NCI-H2107 treated with DMSO at 0.1 percent for 48 hours (cell line): ENCODE measurements around the gene MBD3L2.
"Not testable (repeated sequence)": the region's sequence is repeated elsewhere in the genome, so short reads cannot be mapped to it uniquely, and the experiment has no call there.

ENCODE experiments used
- DNase-seq: peaks from one replicate; lab custom pipeline; 2025; ENCODE audit not compliant: unreplicated experiment; lab: John Stamatoyannopoulos, UW

MBD3L2 gene

DNA sequence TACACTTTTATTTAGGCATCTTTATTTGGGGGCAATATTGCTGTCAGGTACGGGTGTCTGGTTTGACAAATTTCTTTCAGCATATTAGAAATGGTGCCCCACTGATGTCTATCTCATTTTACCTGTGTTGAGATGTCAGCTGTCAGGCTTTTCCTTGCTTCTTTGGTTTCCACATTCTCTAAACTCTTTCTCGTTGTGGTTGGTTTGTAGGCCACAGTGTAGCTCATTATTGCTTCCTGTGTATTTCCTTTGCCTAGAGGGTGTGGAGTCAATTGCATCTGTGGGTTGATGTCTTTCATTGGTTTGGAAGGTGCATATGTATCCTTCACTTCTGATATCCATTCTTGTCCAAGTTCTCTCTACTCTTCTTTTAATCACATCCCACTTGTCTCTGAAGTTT lies 10.9 kb downstream of the MBD3L2 start:
- not testable (repeated sequence) for DNase-seq

- DNase-seq = no peak
Observed at GRCh38 chr19:7063339-7063738, 14.2 kb downstream of the MBD3L2 start.

GRCh38 chr19:7063764-7064418 lies 14.8 kb downstream of the MBD3L2 start:
- no peak for DNase-seq

DNA sequence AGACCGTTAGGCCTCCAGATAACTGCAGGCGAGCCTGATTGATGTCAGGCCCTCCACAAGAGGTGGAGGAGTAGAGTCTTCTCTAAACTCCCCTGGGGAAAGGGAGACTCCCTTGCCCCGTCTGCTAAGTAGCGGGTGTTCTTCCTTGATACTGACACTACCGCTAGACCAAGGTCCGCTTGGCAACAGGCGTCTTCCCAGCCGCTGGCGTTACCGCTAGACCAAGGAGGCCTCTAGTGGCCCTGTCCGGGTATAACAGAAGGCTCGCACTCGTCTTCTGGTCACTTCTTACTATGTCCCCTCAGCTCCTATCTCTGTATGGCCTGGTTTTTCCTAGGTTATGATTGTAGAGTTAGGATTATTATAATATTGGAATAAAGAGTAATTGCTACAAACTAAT lies 18.0 kb downstream of the MBD3L2 start:
- DNase-seq = not testable (repeated sequence)

DNA sequence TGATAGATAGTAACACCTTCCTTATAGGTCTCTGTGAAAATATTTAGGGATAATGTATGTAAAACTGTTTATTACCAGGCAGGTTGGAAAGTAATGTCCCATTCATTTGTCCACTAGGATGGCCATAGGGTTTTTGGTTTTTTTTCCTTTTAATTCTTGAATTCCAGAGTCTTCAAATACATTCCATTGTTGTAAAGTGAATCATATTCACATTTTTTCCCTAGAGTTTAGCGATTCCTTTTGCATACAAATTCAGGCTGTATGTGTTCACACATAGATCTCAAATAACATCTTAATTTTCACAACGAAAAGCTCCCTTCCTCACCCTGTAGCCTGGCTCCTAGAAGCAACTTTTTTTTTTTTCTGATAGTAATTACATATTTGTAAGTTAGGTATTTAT lies 18.6 kb downstream of the MBD3L2 start:
- DNase-seq = no peak

GRCh38 chr19:7068599-7068998 lies 19.5 kb downstream of the MBD3L2 start:
- no peak for DNase-seq

DNA sequence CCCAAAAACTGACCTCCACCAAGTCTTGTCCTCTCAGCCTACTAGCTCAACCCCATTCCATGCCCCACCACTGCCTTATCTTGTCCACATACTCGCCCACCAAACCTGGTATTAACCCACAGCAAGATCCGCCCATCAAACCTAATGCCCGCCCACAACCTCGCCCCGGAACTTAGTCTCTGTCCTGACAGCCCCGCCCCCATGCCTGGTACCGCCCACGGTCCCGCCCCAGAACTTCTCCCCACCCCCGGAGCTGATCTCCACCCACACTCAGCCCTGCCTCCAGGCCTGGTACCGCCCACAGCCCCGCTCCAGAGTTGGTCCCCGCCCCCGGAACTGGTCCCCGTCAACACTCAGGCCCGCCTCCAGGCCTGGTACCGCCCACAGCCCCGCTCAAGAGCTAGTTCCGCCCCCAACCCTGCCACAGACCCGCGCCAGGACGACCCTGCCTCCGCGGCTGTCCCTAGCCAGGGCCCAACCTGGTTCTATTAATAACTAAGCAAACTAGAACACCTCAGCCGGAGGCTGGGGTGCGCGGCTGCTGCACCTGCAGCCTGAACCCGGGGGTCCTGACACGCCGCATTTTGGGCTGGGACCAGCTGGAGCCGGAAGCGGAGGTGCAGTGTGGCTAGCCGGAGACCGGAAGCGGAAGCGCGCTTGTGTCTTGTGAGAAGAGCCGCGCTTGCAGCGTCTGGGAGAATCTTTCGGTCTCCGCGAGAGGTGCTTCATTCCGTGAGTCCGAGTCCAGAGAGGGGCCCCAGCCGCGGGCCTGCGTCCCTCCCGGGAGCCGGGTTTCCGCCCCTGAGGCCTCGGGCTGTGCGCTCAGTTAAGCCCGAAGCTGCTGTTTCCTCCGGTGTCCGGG lies 20.2 kb downstream of the MBD3L2 start, which contains the start of gene ZNF557:
Gene ZNF557, plus strand, starts transcription at position 662 of the 862 bp plus-strand sequence. CDS start 5,372 bp downstream, outside the sequence.
- DNase-seq = peak; percentile 83

DNA sequence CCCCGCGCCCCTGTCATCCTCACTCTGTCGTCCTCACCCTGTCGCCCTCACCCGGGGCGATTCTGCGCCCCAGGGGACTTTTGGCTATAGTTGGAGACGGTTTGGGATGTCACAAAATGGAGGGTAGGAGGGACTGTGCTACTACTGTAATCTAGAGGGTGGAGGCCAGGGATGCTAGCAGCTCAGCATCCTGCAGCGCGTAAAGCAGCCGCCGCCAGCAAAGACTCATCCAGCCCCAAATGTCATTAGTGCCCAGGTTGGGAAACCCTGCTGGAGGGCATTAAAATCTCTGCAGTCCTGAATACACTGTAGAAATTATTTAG lies 20.7 kb downstream of the MBD3L2 start:
- DNase-seq = no peak

DNA sequence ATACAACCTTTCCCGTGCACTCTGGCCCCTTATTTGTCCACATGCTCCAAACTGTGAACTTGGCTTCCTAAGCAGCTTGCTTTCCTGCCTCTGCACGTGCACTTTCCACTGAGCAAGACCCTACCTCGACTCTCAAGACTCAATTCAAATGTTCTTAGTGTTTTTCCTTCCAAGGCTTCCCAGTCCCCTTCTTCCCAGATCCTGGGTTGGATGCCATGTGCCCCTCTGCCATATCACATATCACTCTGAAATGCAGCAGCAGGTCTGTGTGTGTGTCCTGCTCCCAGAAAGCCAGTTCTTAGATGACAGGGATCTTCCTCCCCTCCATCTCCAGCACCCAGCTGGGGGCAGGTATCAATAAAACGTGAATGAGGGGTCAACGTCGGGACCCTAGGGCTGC lies 23.4 kb downstream of the MBD3L2 start:
- no peak for DNase-seq

GRCh38 chr19:7074705-7075282 lies 25.7 kb downstream of the MBD3L2 start:
- DNase-seq = no peak

DNA sequence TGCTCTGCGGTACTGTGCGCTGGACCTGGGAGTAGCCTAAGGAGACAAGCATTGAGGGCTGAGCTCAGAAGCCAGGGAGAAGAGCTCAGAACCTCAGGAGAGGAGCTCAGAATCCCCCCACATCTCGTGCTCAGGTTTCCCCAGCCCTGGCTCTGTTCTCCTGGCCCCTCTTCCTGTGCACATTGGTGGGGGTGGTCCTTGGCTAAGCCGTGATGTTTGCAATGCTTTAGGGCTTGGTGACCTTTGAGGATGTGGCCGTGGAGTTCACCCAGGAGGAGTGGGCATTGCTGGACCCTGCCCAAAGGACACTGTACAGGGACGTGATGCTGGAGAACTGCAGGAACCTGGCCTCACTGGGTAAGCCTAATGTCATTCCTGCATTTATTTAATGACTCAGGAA lies 27.0 kb downstream of the MBD3L2 start:
- no peak for DNase-seq

- no peak for DNase-seq
Observed at GRCh38 chr19:7078008-7078407, 28.9 kb downstream of the MBD3L2 start.

DNA sequence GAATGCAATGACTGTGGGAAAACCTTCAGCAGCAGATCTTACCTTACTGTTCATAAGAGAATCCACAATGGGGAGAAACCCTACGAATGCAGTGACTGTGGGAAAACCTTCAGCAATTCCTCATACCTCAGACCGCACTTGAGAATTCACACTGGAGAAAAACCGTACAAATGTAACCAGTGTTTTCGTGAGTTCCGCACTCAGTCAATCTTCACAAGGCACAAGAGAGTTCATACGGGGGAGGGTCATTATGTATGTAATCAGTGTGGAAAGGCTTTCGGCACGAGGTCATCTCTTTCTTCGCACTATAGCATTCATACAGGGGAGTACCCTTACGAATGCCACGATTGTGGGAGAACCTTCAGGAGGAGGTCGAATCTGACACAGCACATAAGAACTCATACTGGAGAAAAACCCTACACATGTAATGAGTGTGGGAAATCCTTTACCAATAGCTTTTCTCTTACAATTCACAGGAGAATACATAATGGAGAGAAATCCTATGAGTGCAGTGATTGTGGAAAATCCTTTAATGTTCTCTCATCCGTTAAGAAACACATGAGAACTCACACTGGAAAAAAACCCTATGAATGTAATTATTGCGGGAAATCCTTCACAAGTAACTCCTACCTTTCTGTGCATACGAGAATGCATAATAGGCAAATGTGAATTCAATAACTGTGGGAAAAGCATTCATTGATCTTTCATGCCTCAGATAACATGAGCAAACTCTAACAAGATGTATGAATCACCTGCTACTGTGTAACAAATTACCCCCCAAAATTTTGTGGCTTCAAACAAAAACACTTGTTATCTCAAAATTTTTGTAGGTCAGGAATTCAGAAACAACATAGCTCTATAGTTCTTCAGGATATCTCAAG lies 34.2 kb downstream of the MBD3L2 start:
- no peak for DNase-seq

GRCh38 chr19:7088999-7089398 lies 39.9 kb downstream of the MBD3L2 start:
- no peak for DNase-seq

DNA sequence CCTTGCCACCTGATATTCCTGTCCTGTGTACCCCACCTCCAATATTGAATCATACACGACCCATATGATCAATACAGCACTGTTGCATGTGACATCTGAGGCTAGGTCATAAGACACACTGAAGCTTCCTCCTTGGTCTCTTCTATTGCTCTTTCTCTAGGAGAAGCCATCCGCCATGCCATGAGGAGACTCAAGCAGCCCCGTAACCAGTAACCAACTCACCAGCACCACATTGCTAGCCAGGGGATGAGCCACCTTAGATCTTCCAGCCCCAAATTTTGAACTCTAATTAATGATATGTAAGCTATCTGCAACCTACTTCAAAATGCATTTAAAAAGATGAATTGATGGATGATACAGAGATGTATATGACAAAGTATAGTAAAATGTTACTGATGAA lies 49.0 kb downstream of the MBD3L2 start:
- no peak for DNase-seq

DNA sequence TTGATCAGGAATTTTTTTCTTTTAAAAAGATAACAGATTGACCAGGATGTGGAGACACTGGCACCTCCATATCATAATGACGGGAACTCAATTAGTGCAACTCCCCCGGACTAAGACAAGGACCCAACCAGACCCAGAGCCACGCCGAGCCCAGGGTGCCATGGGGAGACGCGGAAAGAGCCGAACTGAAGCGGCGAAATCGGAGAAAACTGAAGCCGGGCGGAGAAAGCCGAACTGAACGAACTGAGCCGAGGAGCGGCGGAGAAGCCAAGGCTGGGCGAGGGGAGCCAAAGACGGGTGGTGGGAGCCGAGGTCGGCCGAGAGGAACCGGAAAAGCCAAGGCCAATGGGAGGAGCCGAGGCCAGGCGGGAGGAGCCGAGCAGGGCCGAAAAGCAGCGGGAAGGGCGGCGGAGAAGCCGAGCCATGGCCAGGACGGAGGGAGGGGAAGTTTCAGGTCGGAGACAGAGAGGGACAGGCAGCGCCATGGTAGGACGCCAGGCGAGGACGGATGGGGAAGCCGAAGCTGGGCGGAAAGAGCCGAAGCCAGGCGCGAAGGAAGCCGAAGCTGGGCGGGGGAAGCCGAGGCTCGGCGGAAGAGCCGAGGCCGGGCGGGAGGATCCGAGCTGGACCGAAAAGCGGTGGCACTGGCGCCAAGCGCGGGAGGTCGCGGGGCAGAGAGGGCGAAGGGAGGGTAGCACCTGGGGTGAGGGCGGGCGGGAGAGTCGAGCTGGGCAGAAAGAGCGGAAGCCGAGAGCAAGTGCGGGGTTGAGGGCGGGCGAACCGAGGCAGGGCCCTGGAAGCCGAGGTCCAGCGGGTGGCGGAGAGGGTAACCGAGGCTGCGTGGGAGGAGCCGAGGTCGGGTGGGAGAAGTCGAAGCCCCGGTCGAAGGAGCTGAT lies 49.8 kb downstream of the MBD3L2 start:
- DNase-seq = peak; percentile 89

GRCh38 chr19:7099597-7099921 lies 50.4 kb downstream of the MBD3L2 start:
- no peak for DNase-seq
